ENCODE results near the gene B3GNT8.
A peak's percentile ranks its signal among the peaks of the same experiment; 100 is the strongest.
"Not testable (repeated sequence)": the region's sequence is repeated elsewhere in the genome, so short reads cannot be mapped to it uniquely, and the experiment has no call there.

B3GNT8 gene

DNA sequence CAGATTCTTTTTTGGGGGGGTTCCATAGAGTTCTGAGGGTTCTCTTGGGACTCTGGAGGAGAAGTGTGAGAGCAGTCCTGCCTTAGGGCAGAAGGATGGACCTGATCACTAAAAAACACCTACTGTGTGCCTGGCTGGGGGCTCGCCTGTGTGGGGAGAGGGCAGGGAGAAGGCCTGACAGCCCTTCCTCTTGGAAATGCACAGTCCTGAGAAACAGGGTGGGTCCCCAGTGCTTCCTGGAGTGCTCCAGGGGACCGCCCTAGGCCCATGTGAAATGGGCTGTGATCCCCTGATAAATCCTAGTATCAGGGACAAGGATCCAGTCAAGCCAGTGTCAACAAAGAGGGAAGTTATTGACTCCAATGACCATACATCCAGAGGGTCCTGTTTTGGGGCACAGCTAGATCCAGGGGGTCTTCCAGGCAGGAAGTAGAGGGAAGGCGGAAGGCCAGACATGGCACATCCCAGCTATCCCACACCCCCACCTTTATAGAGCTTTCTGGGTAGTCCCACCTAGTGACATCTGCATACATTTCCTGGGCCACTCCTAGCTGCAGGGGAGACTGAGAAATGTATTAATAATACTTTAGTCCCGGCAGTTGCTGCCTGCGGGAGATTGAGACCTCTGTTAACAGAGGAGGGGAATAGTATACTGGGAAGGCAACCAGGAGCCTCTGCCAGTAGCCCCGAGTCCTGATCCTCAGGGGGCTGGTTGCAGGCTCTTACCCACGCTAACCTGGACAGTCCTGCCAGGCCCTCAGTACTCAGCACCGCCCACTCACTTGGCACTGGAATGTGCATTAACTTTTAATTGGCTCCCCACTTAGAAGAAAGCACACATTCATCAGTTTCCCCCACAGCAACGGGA is 15.8 kb downstream of the B3GNT8 start:
- Histone ChIP-seq H3K36me3 (ENCODE audit: control insufficient read depth, insufficient read depth, low read length) (no peaks in the 10 kb centered on the region), H3K4me2 (ENCODE audit: low read length) (no peak overlapping the region), H3K27me3 (ENCODE audit: control insufficient read depth, insufficient read depth, low read length) (no peaks in the 10 kb centered on the region), H3K4me1 (peaks cover 29% of the 10 kb centered on the region), H2AFZ (no peak overlapping the region), H3K4me3 (ENCODE audit: low read depth, low read length) (no peak overlapping the region), H3K27ac (no peak overlapping the region), H3K9ac (no peak overlapping the region), H3K9me3 (ENCODE audit: control insufficient read depth, low read length) (no peaks in the 10 kb centered on the region), H3K79me2 (peaks cover 9% of the 10 kb centered on the region)
- TF ChIP-seq, protein P1, sequence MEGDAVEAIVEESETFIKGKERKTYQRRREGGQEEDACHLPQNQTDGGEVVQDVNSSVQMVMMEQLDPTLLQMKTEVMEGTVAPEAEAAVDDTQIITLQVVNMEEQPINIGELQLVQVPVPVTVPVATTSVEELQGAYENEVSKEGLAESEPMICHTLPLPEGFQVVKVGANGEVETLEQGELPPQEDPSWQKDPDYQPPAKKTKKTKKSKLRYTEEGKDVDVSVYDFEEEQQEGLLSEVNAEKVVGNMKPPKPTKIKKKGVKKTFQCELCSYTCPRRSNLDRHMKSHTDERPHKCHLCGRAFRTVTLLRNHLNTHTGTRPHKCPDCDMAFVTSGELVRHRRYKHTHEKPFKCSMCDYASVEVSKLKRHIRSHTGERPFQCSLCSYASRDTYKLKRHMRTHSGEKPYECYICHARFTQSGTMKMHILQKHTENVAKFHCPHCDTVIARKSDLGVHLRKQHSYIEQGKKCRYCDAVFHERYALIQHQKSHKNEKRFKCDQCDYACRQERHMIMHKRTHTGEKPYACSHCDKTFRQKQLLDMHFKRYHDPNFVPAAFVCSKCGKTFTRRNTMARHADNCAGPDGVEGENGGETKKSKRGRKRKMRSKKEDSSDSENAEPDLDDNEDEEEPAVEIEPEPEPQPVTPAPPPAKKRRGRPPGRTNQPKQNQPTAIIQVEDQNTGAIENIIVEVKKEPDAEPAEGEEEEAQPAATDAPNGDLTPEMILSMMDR (IDR thresholded peaks at IDR 0.05): no peak

DNA sequence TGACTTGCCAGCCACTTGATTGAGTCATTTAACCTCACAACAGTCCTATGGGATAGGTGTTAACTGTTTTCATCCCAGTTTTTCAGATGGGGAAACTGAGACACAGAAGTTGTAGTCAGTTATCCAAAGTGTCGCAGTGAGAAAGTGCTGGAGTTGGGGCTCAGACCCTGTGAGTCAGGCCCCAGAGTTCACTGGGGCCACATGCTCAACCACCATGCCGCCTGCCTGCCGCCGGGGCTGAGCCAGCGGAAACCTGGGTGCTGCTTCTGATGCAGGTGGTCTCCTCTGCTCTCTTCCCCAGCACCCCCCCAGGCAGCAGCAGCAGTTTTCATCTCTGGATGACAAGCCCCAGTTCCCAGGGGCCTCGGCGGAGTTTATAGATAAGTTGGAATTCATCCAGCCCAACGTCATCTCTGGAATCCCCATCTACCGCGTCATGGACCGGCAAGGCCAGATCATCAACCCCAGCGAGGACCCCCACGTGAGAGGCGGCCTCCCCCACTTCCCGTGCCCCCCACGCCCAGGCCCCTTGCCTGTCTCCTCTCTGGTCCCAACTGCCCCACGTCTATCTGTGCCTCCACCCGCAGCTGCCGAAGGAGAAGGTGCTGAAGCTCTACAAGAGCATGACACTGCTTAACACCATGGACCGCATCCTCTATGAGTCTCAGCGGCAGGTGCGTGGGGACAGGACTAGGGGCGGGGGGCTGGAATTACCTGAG is 16.7 kb downstream of the B3GNT8 start:
- Histone ChIP-seq H3K9ac (no peak overlapping the region), H3K36me3 (ENCODE audit: control insufficient read depth, insufficient read depth, low read length) (no peaks in the 10 kb centered on the region), H3K4me1 (peaks cover 29% of the 10 kb centered on the region), H3K79me2 (peaks cover 10% of the 10 kb centered on the region), H3K4me2 (ENCODE audit: low read length) (no peak overlapping the region), H3K4me3 (ENCODE audit: low read depth, low read length) (no peak overlapping the region), H3K9me3 (ENCODE audit: control insufficient read depth, low read length) (no peaks in the 10 kb centered on the region), H3K27me3 (ENCODE audit: control insufficient read depth, insufficient read depth, low read length) (no peaks in the 10 kb centered on the region), H3K27ac (no peak overlapping the region), H2AFZ (no peak overlapping the region)
- TF ChIP-seq, protein P1 (IDR thresholded peaks at IDR 0.05): no peak

DNA sequence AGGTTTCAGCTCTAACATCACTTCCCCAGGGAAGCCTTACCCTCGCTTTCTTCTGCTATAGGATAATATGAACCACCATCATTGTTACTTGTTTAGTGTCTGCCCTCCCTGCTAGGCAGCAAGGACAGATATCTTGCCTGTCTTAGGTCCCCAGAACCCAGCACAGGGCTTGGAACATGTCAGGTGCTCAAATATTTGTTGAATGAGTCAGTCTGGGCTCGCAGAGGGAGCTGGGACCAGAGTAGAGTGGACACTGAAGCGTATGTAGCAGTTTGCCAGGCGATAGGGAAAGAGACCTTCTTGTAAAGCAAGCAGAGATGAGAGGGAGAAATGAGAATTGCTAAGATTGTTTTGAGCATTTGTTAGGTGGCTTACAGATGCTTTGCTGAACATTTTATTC is 17.9 kb downstream of the B3GNT8 start:
- H3K4me1 ChIP-seq: peaks cover 23% of the 10 kb centered on the region

DNA sequence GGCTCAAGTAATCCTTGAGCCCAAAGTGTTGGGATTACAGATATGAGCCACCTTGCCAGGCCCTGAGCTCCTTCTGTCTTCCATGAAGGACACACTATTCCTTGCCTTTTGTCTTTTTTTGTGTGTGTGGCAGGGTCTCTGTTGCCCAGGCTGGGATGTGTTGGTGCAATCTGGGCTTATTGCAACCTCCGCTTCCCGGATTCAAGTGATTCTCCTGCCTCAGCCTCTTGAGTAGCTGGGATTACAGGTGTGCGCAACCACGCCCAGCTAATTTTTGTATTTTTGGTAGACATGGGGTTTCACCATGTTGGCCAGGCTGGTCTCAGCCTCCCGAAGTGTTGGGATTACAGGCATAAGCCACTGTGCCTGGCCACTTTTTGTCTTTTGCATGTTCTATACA is 18.3 kb downstream of the B3GNT8 start:
- not testable (repeated sequence) for H3K9ac ChIP-seq; H3K27me3 ChIP-seq (ENCODE audit: control insufficient read depth, insufficient read depth, low read length); H3K27ac ChIP-seq

More for the DNA sequence above, 17.9 kb downstream of the B3GNT8 start:
- Histone ChIP-seq H3K9me3 (ENCODE audit: control insufficient read depth, low read length) (no peaks in the 10 kb centered on the region), H3K4me2 (ENCODE audit: low read length) (peak overlapping the region; percentile 0), H3K4me3 (ENCODE audit: low read depth, low read length) (no peak overlapping the region), H3K27ac (no peak overlapping the region), H2AFZ (no peak overlapping the region), H3K9ac (no peak overlapping the region), H3K79me2 (peaks cover 10% of the 10 kb centered on the region), H3K36me3 (ENCODE audit: control insufficient read depth, insufficient read depth, low read length) (no peaks in the 10 kb centered on the region), H3K27me3 (ENCODE audit: control insufficient read depth, insufficient read depth, low read length) (no peaks in the 10 kb centered on the region)
- TF ChIP-seq, protein P1 (IDR thresholded peaks at IDR 0.05): no peak

DNA sequence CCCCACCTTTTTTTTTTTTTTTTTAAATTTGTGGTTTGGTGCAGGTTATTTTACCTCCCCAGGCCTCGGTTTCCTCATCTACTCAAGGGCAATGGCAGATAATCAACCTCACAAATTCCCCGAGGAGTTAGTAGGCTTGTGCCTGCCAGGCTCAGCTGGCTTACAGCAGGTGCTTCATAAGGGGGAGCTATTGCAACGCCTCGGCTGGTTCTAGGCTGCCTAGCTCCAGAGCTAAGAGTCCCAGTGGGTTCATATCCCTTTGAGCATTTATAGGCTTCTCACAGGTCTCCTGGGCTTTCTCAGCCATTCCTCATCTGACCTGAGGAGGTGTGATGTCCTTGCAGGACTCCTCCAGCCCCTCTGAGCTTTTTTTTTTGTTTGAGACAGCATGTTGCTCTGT is 18.9 kb downstream of the B3GNT8 start:
- H3K27ac ChIP-seq: no peak overlapping the region
- H3K4me1 ChIP-seq: peaks cover 23% of the 10 kb centered on the region
- H3K4me2 ChIP-seq (ENCODE audit: low read length): no peak overlapping the region
- no peaks in the 10 kb centered on the region for H3K9me3 ChIP-seq (ENCODE audit: control insufficient read depth, low read length)
- H3K79me2 ChIP-seq: peaks cover 10% of the 10 kb centered on the region
- no peak overlapping the region for H2AFZ ChIP-seq
- TF ChIP-seq, protein P1 (IDR thresholded peaks at IDR 0.05): no peak
- H3K4me3 ChIP-seq (ENCODE audit: low read depth, low read length): no peak overlapping the region
- no peak overlapping the region for H3K9ac ChIP-seq
- H3K27me3 ChIP-seq (ENCODE audit: control insufficient read depth, insufficient read depth, low read length): no peaks in the 10 kb centered on the region
- no peaks in the 10 kb centered on the region for H3K36me3 ChIP-seq (ENCODE audit: control insufficient read depth, insufficient read depth, low read length)

More for the DNA sequence above, 18.3 kb downstream of the B3GNT8 start:
- H3K9me3 ChIP-seq (ENCODE audit: control insufficient read depth, low read length); H3K36me3 ChIP-seq (ENCODE audit: control insufficient read depth, insufficient read depth, low read length); H2AFZ ChIP-seq; H3K4me3 ChIP-seq (ENCODE audit: low read depth, low read length): not testable (repeated sequence)
- H3K4me2 ChIP-seq (ENCODE audit: low read length): peak overlapping the region; percentile 0
- H3K79me2 ChIP-seq: peaks cover 10% of the 10 kb centered on the region
- peaks cover 23% of the 10 kb centered on the region for H3K4me1 ChIP-seq
